GF-D8 (cell line): ENCODE measurements around the gene PQBP1.
"Not testable (repeated sequence)": the region's sequence is repeated elsewhere in the genome, so short reads cannot be mapped to it uniquely, and the experiment has no call there.

Experiments
- DNase-seq: peaks from one replicate; lab custom pipeline; 2025; lab: John Stamatoyannopoulos, UW

The PQBP1 gene, protein sequence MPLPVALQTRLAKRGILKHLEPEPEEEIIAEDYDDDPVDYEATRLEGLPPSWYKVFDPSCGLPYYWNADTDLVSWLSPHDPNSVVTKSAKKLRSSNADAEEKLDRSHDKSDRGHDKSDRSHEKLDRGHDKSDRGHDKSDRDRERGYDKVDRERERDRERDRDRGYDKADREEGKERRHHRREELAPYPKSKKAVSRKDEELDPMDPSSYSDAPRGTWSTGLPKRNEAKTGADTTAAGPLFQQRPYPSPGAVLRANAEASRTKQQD

DNA sequence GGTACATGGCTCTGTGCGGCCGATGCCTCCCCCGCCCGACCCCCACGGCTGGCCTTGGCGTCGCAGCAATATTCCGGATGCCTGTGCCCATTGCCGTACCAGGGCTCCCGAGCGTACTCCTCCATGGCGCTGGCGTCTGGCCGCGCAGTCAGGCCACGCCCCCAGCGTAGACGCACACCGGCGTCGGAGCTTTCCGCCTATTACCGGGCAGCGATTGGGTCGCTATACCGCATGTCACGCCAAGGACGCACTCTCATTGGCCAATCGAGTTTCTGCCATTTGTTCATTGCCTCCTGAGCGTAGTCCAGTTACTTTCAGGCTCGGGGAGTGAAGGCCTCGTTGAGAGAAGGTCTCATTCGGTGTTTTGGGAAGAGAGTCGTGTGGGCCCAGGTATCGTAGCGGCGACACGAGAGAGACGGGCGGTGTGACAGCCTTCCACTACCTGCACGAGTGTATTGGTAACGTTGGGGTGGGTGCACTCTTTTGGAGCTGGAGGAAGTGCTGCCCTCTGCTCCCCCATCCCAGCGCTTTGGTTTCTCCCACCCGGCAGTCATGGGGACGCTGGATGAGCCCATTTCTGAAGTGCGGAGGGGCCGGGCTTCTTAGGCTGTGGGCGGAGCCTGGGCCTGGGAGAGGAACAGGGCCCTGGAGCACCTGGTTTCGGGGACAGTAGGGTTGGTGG is at the start of gene PQBP1, which contains the start of gene TIMM17B:
TSS of gene PQBP1 (plus strand) at position 306 of the 682 bp plus-strand sequence. CDS start 580 bp downstream, outside the sequence.
TSS of gene TIMM17B (minus strand) at position 144 of the 682 bp plus-strand sequence. CDS start at position 125, 19 bp downstream.
- peak; percentile 79 for DNase-seq

DNA sequence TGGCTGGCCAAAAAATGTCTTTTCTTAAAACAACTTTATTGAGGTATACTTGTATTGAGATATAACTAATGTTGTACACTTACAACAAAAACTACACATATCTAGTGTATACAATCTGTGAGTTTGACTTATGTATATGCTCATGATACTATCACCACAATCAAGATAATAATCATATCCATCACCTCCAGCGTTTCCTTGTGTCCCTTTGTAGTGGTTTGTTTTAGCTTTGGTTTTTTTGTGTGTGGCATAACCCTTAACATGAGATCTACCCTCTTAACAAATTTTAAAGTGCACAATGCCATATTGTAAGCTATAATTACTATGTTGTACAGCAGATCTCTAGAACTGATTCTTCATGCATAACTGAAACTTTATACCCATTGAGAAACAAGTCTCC is 48.9 kb upstream of the PQBP1 start:
- no peak for DNase-seq

DNA sequence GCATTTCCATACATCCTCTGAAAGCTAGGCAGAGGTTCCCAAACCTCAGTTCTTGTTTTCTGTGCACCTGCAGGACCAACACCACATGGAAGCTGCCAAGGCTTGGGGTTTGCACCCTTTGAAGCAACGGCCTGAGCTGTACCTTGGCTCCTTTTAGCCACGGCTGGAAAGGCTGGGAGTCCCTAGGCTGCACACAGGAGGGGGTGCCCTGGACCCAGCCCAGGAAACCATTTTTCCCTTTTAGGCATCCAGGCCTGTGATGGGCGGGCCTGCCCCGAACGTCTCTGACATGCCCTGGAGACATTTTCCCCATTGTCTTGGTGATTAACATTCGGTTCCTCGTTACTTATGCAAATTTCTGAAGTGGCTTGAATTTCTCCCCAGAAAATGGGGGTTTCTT is 44.9 kb upstream of the PQBP1 start:
- no peak for DNase-seq

DNA sequence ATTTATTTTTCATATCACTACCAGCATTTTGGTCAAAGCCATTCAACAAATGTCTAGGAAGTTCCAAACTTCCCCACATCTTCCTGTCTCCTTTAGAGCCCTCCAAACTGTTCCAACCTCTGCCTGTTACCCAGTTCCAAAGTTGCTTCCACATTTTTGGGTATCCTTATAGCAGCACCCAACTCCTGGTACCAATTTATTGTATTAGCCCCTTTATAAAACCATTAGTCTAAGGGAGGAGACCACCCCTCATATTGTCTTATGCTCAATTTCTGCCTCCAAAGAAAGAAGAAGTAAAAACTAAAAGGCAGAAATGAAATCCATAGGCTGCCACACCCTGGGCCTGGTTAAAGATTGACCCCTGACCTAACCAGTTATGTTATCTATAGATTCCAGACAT is 44.2 kb upstream of the PQBP1 start:
- DNase-seq, result not testable (repeated sequence)

DNA sequence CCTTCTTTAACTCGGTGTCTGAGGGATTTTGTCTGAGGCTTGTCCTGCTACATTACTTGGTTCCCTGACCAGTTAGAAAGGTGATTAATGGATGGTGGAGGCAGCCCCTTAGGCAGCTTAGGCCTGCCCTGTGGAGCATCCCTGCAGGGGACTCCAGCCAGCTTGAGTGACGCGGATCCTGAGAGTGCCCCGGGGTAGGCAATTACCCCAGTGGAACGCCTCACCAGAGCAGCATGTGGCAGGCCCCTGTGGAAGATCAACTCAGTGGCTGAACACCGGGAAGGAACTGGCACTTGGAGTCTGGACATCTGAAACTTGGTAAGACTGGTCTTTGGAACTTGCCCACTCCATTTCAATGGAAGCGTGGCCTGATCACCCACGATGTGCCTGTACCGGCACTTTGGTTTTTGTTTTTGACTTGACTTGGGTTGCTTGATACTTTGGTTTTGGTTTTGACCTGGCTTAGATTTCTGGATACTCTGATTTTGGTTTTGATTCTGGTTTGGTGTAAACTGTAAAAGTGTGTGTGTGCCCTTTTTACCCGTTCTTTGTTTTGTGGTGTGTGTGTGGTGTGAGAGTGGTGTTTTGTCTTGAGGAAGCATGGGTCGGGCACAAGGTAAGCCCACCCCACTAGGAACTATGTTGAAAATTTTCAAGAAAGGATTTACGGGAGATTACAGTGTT is 43.5 kb upstream of the PQBP1 start:
- DNase-seq, result not testable (repeated sequence)

DNA sequence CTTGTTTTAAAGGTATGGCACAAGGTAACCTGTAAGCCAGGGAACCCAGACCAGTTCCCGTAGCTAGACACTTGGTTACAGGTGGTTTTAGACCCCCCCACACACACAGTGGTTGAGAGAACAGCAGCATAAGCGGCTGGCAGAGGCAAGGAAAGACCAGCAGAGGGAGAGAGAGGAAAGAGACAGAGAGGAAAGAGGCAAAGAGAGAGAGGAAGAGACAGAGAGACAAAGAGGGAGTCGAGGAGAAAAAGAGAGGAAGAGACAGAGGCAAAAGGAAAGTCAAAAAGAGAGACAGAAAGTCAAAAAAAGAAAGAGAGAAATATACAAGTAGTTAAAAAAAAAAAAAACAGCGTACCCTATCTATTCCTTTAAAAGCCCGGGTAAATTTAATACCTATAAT is 42.8 kb upstream of the PQBP1 start:
- no peak for DNase-seq

DNA sequence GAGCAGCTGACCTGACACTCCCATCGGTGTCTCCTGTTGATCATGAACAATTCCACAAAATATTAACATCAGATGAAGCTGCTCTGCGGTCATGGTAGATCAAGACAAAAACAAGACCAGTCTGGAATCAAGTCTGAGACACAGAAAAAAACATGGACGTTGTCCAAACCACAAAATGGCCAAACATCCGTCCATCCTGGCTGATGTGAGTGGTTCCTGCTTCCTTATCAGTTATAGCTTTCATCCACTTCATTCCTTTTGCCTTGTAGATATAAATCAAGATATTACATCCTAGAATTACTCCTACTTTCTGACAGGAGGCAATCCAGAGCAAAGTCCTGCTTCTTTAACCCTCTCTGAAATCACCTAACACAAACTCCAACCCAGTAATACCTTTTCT is 33.5 kb upstream of the PQBP1 start:
- no peak for DNase-seq

DNA sequence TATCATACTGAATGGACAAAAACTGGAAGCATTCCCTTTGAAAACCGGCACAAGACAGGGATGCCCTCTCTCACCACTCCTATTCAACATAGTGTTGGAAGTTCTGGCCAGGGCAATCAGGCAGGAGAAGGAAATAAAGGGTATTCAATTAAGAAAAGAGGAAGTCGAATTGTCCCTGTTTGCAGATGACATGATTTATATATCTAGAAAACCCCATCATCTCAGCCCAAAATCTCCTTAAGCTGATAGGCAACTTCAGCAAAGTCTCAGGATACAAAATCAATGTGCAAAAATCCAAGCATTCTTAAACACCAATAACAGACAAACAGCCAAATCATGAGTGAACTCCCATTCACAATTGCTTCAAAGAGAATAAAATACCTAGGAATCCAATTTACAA is 25.7 kb upstream of the PQBP1 start:
- DNase-seq, result not testable (repeated sequence)

DNA sequence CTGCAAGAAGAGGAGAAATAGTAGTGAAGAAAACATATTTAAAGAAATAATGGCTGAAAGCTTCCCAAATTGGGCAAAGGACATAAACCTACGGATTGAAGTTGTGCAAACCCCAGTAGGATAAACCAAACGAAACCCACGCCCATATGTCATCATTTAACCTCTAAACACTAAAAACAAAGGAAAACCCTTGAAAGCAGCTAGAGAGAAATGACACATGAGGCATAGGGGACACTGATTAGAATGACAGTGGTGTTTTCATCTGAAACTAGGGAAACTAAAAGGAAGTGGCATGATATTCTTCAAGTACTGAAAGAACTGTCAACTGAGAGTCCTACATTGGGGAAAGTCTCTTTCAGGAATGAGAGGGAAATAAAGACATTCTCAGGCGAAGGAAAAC is 20.8 kb upstream of the PQBP1 start:
- DNase-seq, result not testable (repeated sequence)

DNA sequence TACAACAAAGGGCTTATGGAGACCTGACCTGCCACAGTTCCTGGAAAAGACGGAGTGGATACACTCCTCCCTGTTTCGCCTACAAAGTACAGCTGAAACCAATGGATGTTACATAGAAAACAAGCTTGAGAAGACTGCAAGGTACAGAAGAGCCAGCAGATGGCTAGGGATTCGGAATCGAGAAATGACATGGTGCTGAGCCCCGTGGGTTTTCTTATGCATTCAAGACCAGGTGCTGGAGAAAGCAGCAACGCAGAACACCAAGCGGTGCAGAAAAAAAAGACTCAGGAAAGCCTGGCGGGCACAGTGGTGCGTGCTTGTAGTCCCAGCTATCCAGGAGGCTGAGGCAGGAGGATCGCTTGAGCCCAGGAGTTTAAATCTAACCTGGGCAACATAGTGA is 14.0 kb upstream of the PQBP1 start:
- DNase-seq, result no peak

DNA sequence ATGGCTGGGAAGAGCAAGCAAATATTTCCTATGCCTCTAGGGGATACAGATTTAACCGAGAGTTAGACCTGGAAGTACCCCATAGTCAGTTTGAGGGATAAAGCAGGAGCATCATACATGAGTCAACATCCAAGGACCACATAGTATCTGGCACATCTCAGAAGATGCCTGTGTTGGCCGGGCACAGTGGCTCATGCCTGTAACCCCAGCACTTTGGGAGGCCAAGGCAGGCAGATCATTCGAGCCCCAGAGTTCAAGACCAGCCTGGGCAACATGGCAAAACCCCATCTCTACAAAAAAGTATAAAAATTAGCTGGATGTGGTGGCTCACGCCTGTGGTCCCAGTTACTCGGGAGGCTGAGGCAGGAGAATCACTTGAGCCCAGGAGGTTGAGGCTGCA is 11.1 kb upstream of the PQBP1 start:
- not testable (repeated sequence) for DNase-seq

DNA sequence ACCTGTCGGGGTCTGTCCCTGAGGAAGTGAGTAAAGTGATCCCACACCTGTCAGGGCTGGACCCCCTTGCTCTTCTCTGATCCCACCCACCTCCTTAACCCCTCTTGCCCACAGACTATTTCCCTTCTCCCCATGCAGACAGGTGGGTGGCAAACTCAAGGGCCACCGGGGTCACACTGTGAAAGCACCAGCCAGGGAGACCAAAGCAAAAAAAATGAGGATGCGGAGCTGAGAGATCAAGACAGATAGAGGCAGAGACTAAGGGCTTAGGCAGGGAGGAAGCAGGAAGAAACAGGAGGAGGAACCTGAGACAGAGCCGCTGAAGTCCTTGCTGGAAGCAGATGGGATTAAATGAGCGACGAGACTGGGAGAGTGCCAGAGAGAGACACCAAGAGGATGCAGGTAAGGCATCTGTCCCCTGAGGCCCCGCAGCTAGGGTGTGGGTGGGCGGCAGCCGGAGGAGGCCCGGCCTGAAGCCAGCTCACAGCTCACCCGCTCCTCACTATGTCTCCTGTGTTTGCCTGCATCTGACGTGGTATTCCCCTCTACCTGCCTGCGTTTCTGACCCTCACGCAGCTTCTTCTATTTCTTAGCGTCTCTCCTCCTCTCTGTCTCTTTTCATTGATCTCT is 7.3 kb upstream of the PQBP1 start:
- no peak for DNase-seq

DNA sequence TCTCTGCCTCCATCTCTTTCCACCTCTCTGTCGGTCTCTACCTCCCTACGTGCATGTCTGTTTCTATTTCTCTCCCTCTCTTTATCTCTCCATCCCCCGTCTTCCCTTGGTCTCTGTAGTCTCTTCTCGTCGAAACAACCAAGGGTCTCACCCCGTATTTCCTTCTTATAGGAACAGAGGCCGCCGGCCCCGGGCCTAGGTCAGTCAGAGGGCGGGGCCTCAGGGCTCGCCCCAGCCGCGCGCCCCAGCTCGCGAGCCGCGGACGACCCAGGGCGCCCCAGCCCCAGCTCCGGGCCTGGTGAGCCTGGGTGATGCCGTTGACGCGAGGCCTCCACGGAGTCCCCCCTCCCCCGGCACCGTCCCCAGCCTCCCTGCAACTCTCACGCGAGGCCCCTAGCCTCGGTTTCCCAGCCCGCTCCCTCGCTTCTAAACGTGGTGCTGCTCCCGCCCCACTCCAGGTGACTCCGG is 6.8 kb upstream of the PQBP1 start:
- no peak for DNase-seq

DNA sequence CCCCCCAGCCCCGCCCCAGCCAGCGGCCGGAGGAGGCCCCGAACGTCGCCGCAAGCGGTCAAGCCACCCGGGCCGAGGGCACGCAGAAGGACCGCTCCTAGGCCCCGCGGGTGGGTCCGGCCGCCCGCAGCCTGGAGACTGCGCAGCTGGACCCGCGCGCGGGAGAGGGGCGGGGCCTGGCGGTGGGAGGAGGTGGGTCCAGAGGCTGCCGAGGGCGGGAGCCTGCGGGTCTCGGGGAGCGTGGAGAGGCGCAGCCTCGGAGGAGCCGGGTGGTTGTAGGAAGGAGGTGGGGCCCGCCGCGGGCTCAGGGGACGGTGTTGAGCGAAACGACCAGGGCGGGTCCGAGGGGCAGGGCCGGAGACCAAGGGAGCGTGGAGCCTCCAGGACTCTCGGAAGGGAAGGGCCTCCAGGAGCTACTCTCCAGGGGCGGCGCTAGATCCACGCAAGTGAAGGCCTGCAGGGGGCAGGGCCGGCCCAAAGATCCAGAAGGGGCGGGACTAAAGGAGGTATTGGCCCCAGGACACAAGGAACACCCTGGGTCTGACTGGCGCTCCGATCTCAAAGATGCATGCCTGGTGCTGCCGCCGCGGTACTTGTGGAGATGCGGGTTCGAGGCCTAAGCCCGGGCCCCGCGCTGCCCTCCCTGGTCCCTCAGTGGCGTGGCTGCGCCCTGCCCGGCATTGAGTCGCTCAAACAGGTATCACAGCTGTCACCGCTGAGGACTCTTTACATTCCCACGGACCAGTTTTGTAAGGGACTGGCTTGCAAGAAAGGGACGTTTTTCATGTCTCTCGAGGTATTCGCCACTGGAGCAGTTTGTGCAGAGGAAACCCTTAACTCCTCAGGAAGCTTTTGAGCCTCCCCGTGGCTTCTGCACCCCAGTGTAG is 6.1 kb upstream of the PQBP1 start:
- DNase-seq, result peak; percentile 39

DNA sequence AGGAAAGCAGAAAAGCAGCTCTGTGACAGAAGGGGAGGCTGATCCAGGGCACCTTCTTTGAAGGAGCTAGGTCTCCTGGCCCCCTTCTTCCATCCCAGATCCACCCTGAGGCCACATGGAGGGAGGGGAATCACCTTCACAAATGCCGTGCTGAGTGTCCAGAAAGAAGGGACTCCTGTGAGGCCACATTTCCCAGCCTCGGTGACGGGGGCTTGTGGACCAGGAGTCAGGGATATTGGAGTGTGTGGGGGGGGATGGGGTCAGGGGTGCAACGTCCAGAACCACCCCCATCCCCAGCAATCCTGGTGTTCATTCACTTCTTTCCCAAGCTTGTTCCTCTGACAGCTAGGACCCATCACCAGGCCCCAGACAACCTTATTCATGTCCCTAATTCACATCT is 4.8 kb upstream of the PQBP1 start:
- DNase-seq, result no peak

DNA sequence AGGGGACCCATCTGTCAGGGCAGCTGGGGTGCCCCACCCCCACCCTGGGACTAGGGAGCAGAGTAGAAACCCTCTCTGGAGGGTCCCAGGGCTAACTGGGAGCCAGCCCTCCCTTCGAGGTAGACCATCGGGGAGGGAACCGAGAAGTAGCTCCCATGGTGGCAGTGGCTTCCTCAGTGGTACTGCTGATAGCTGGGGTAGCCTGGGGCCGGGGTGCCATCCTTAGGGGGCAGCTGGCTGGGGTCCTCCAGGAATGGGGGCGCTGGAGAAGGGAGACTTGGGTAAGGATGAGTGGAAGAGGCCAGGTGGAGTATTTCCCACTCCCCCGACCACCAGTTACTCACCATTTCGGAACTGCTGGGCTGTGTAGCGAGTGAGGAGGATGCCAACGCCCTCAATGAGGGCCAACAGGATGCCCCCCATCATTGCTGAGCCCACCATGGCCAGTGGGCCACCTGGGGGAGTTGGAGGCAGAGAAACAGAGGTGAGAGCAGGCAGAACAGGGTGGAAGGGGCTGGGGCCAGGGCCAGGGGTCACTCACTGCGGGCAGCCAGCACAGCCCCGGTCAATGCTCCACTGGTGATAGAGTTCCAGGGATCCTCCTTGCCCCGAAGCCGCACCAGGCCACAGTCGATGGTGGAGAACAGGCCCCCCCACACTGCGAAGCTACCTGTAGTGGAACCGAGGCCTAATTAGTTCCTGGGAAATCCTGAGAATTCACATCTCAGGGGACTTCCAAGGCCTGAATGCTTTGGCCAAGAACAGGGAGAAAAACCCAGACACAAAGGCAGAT is 4.0 kb upstream of the PQBP1 start:
- no peak for DNase-seq

DNA sequence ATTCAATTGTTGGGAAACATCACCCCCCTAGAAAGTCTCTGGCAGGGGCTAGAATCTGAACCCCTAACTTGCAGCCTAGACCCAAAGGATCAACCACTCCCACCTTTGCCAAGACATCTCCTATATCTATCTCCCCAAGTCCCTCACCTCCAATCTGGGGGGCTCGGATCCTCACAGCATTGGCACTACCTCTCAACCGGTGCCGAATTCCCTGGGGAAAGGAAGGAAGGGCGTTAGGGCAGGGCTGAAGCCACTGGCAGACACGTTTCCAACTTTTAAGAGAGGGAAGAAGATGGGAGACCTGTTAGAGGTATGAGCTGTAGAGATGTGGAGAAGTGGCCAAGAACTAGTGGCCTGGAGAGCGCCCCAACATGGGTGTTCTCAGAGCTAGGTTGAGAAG is 2.8 kb upstream of the PQBP1 start:
- DNase-seq, result no peak

DNA sequence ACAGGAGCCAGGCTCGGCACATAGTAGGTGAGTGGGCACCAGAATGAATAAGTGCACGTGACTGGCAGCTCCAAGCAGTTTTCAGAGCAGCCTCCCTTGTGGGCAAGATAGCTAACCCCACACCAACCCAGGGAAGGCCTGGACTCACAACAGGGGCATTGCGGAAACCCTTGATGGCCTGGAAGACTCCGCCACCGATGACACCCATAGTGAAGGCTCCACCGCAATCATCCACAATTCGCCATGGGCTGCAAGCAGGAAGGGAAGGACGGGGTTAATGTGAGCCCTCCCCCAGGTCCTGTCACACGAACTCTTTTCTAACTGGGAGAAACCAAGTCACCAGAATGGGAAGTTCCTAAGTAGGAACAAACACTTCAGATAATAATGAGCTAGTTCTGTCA is 1.1 kb upstream of the PQBP1 start:
- DNase-seq, result no peak

DNA sequence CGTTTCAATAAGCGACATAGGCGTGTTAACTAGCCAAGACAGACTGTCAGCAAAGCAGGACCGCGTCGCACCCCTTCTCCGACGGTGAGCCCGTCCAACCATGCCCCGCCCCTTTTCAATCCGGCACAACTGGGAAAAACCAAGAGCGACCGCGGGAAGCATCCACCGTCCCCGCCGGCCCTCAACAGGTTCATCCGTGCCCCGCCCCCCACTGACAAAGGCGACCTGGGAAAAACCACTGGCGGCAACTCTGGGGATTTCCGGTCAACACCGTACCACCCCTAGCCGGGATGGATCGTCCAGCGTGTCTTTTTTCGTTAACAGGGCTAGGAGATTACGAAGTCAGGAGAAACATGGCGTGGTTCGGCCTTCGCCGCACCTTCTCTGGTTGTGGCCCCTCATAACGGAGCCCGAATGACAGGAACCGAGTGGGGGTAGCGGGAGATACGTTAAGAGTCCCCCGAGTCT is 539 bp upstream of the PQBP1 start:
- DNase-seq, result peak; percentile 1

DNA sequence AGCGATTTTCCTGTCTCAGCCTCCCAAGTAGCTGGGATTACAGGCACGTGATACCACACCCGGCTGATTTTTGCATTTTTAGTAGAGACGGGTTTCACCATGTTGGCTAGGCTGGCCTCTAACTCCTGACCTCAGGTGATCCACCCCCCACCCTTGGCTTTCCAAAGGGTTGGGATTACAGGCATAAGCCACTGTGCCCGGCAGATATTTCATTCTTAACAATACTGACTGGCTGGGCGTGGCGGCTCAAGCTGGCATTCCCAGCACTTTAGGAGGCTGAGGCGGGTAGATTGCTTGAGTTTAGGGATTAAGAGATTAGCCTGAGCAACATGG is 1.3 kb downstream of the PQBP1 start:
- DNase-seq, result no peak

DNA sequence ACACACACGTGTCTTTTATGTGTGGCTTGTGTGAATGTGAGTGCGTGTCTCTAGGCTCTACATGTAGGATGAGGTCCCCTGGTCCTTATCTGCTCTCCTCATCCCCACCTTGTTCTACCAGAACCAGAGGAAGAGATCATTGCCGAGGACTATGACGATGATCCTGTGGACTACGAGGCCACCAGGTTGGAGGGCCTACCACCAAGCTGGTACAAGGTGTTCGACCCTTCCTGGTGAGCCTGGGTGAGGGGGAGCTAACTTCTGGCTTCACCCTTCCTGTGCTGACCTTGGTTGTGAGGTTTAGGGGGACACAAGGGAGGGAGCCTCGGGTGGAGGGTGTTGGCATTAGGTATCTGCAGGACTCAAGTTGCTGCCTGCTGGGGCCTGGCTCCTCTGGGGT is 3.3 kb downstream of the PQBP1 start:
- DNase-seq, result no peak
